HEK293 (cell line): Measurements from ENCODE around the gene ASTN2.

Experiments
- CTCF ChIA-PET: fragments of 350-600 bp; formaldehyde crosslinking; extraction: SDS; loops from one replicate; lab custom pipeline; 2021; ENCODE audit warnings: antibody characterized with exemption; lab: Yijun Ruan, JAX
- POLR2A ChIA-PET: fragments of 300-600 bp; formaldehyde crosslinking; extraction: SDS; loops from one replicate; lab custom pipeline; 2020; ENCODE audit warnings: antibody characterized with exemption, inconsistent platforms; lab: Yijun Ruan, JAX
- H3K27ac ChIP-seq: fragments of 200-500 bp; sonication (Bioruptor generic); 2 replicates; pipeline ENCODE4 v1.5.1; 2014; ENCODE audit warnings: low read depth, low read length, control low read depth, inconsistent platforms; ENCODE audit errors: extremely low read depth
- H3K36me3 ChIP-seq, 2 experiments: fragments of 200-500 bp in 1 of 2; sonication (Bioruptor generic) in 1 of 2; 1 replicate in 1 of 2; 2 replicates in 1 of 2; pipeline ENCODE4 v1.5.1; 2014 to 2017; ENCODE audit warnings: inconsistent platforms in 2 of 2, low read length in 2 of 2; ENCODE audit not compliant: control insufficient read depth in 2 of 2, insufficient read depth in 1 of 2
- H3K4me1 ChIP-seq: fragments of 200-500 bp; sonication (Bioruptor generic); 2 replicates; pipeline ENCODE4 v1.5.1; 2014; ENCODE audit warnings: mild to moderate bottlenecking, low read length, inconsistent platforms; ENCODE audit not compliant: control insufficient read depth, insufficient read depth
- H3K4me3 ChIP-seq: 2 replicates; pipeline ENCODE4 v1.5.1; 2011; ENCODE audit warnings: low read depth, mild to moderate bottlenecking, control low read depth, low read length, moderate library complexity
- H3K9me3 ChIP-seq: fragments of 200-500 bp; sonication (Bioruptor generic); 2 replicates; pipeline ENCODE4 v1.5.1; 2014; ENCODE audit warnings: low read depth, low read length, inconsistent platforms; ENCODE audit not compliant: control insufficient read depth, insufficient read depth
- ATF2 ChIP-seq: fragments of 450-650 bp; formaldehyde crosslinking; IDR thresholded peaks from 2 replicates; pipeline ENCODE4 v1.5.1; 2016; ENCODE audit warnings: missing biosample characterization, missing genetic modification characterization, low read depth
- PRDM2 ChIP-seq: fragments of 450-650 bp; formaldehyde crosslinking; IDR thresholded peaks from 2 replicates; pipeline ENCODE4 v1.5.1; 2016; ENCODE audit warnings: missing biosample characterization, missing genetic modification characterization, borderline replicate concordance
- SCRT2 ChIP-seq: fragments of 450-650 bp; formaldehyde crosslinking; IDR thresholded peaks from 2 replicates; pipeline ENCODE4 v1.5.1; 2016; ENCODE audit warnings: missing biosample characterization, missing genetic modification characterization
- SETDB1 ChIP-seq: IDR thresholded peaks from one replicate; pipeline ENCODE4 v1.6.1; 2017; ENCODE audit warnings: mild to moderate bottlenecking, low read length, moderate library complexity, mixed read lengths; ENCODE audit not compliant: insufficient read length
- SP2 ChIP-seq: fragments of 450-650 bp; formaldehyde crosslinking; IDR thresholded peaks from 2 replicates; pipeline ENCODE4 v1.5.1; 2016; ENCODE audit warnings: missing biosample characterization, missing genetic modification characterization
- ZBTB1 ChIP-seq: fragments of 450-650 bp; formaldehyde crosslinking; IDR thresholded peaks from 2 replicates; pipeline ENCODE4 v1.5.1; 2016; ENCODE audit warnings: missing biosample characterization, missing genetic modification characterization
- ZBTB8A ChIP-seq: fragments of 450-650 bp; formaldehyde crosslinking; IDR thresholded peaks from 2 replicates; pipeline ENCODE4 v1.5.1; 2016; ENCODE audit warnings: missing biosample characterization, missing genetic modification characterization
- ZFP41 ChIP-seq: fragments of 450-650 bp; formaldehyde crosslinking; IDR thresholded peaks from 2 replicates; pipeline ENCODE4 v1.5.1; 2016; ENCODE audit warnings: missing biosample characterization, missing genetic modification characterization, borderline replicate concordance
- ZNF133 ChIP-seq: fragments of 450-650 bp; formaldehyde crosslinking; IDR thresholded peaks from 2 replicates; pipeline ENCODE4 v1.5.1; 2016; ENCODE audit warnings: missing biosample characterization, missing genetic modification characterization
- ZNF146 ChIP-seq: fragments of 450-650 bp; formaldehyde crosslinking; IDR thresholded peaks from 2 replicates; pipeline ENCODE4 v1.5.1; 2016; ENCODE audit warnings: missing biosample characterization, missing genetic modification characterization
- ZNF311 ChIP-seq: fragments of 450-650 bp; formaldehyde crosslinking; IDR thresholded peaks from 2 replicates; pipeline ENCODE4 v1.5.1; 2017; ENCODE audit warnings: missing biosample characterization, missing genetic modification characterization, borderline replicate concordance
- ZNF366 ChIP-seq: fragments of 450-650 bp; formaldehyde crosslinking; conservative IDR thresholded peaks from 2 replicates; pipeline ENCODE4 v1.5.1; 2016; ENCODE audit warnings: missing biosample characterization, missing genetic modification characterization
- ZNF404 ChIP-seq: fragments of 450-650 bp; formaldehyde crosslinking; IDR thresholded peaks from 2 replicates; pipeline ENCODE4 v1.5.1; 2017; ENCODE audit warnings: missing biosample characterization, missing genetic modification characterization
- ZNF416 ChIP-seq: fragments of 450-650 bp; formaldehyde crosslinking; IDR thresholded peaks from 2 replicates; pipeline ENCODE4 v1.5.1; 2016; ENCODE audit warnings: missing biosample characterization, missing genetic modification characterization
- ZNF544 ChIP-seq: fragments of 450-650 bp; formaldehyde crosslinking; IDR thresholded peaks from 2 replicates; pipeline ENCODE4 v1.5.0; 2017; ENCODE audit warnings: missing biosample characterization, missing genetic modification characterization
- ZNF777 ChIP-seq: fragments of 450-650 bp; formaldehyde crosslinking; IDR thresholded peaks from 2 replicates; pipeline ENCODE4 v1.5.1; 2017; ENCODE audit warnings: missing biosample characterization, missing genetic modification characterization, borderline replicate concordance
- ZSCAN23 ChIP-seq: fragments of 450-650 bp; formaldehyde crosslinking; IDR thresholded peaks from 2 replicates; pipeline ENCODE4 v1.5.1; 2016; ENCODE audit warnings: missing biosample characterization, missing genetic modification characterization
- TF ChIP-seq, protein P1 (sequence below): fragments of 450-650 bp; formaldehyde crosslinking; IDR thresholded peaks from 2 replicates; pipeline ENCODE4 v1.5.1; 2017; ENCODE audit warnings: missing biosample characterization, missing genetic modification characterization
- TF ChIP-seq, protein P2 (sequence below): fragments of 450-650 bp; formaldehyde crosslinking; IDR thresholded peaks from 2 replicates; pipeline ENCODE4 v1.5.1; 2016; ENCODE audit warnings: missing biosample characterization, missing genetic modification characterization

ASTN2 gene

GRCh38 chr9:117088786-117089185 lies 326.1 kb downstream of the ASTN2 start:
- no peak for TF ChIP-seq PRDM2 (tag by site-specific recombination)
- TF ChIP-seq, protein P1, sequence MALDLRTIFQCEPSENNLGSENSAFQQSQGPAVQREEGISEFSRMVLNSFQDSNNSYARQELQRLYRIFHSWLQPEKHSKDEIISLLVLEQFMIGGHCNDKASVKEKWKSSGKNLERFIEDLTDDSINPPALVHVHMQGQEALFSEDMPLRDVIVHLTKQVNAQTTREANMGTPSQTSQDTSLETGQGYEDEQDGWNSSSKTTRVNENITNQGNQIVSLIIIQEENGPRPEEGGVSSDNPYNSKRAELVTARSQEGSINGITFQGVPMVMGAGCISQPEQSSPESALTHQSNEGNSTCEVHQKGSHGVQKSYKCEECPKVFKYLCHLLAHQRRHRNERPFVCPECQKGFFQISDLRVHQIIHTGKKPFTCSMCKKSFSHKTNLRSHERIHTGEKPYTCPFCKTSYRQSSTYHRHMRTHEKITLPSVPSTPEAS (tag by site-specific recombination) = no peak
- no peak for TF ChIP-seq ZNF146 (tag by site-specific recombination)
- no peak for TF ChIP-seq ZBTB8A (tag by site-specific recombination)
- TF ChIP-seq ZSCAN23 (tag by site-specific recombination) = no peak
- TF ChIP-seq, protein P2, sequence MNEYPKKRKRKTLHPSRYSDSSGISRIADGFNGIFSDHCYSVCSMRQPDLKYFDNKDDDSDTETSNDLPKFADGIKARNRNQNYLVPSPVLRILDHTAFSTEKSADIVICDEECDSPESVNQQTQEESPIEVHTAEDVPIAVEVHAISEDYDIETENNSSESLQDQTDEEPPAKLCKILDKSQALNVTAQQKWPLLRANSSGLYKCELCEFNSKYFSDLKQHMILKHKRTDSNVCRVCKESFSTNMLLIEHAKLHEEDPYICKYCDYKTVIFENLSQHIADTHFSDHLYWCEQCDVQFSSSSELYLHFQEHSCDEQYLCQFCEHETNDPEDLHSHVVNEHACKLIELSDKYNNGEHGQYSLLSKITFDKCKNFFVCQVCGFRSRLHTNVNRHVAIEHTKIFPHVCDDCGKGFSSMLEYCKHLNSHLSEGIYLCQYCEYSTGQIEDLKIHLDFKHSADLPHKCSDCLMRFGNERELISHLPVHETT = no peak
- TF ChIP-seq ZFP41 (tag by site-specific recombination) = no peak
- ChIA-PET POLR2A (no interaction called here), CTCF (interaction anchor here (0.5 to 1.3 kb wide), 3 partner anchors 15 to 352 kb away, joined by 3 read pairs; no protein-coding TSS in a partner anchor)
- Histone ChIP-seq H3K27ac (no peak overlapping the region), H3K36me3 (no peaks in the 10 kb centered on the region), H3K9me3 (no peaks in the 10 kb centered on the region), H3K4me3 (no peak overlapping the region), H3K4me1 (no peaks in the 10 kb centered on the region)

DNA sequence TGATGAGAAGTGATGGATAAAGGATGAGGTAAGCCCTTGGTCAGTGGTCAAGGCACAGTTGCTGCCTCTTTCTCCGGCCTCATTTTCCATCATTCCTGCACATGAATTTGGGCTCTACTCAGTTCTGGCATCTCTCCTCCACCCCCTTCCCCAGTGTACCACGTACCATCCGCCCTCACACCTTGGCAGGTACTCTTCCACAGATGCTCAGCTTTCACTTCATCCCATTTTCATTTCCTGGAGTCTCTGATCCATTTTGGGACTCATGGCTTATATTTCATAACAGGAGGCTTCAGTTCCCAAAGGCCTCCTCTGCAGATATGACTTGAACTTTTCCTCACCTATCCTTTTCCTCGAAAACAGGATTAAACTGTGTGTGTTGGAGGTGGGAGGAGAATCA lies 326.7 kb downstream of the ASTN2 start:
- H3K4me1 ChIP-seq = no peaks in the 10 kb centered on the region
- ChIA-PET CTCF (interaction anchor here (0.5 to 0.7 kb wide), 2 partner anchors 14 to 24 kb away, joined by 3 read pairs; no protein-coding TSS in a partner anchor), POLR2A (no interaction called here)
- H3K4me3 ChIP-seq = no peak overlapping the region
- H3K27ac ChIP-seq = no peak overlapping the region
- no peaks in the 10 kb centered on the region for H3K9me3 ChIP-seq
- H3K36me3 ChIP-seq = no peaks in the 10 kb centered on the region
- TF ChIP-seq SP2 (tag by site-specific recombination) (no peak), SETDB1 (no peak), ZNF133 (no peak), ZNF366 (tag by site-specific recombination) (no peak), ZNF777 (tag by site-specific recombination) (no peak), ZNF544 (tag by site-specific recombination) (no peak), ZNF404 (tag by site-specific recombination) (no peak), ZNF311 (tag by site-specific recombination) (no peak), ATF2 (tag by site-specific recombination) (no peak), ZNF416 (tag by site-specific recombination) (no peak), SCRT2 (no peak), ZBTB1 (tag by site-specific recombination) (no peak)
